ENCODE measurements around the gene ADARB2.

DNA sequence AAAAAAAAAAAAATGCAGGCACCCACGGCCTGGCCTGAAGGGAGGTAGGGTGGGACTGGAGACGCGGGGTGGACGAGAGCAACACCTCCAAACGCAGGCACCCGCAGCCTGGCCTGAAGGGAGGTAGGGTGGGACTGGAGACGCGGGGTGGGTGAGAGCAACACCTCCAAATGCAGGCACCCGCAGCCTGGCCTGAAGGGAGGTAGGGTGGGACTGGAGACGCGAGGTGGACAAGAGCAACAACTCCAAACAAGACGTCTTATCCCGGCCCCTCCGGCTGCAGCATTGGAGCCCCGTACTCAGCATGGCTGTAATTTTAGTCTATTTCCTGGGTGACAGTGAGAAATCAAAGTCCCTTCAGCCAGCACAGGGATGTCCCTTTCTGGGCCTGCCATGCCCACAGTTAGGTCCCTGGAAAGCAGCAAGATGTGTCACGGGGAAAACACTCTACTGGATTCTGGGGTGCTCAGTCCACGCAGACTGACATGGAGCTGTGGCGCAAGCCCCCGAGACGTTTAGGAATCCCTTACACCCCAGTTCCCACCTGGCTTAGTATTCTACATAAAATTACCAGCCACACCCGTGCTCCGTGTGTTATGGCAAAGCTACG is 561.3 kb downstream of the ADARB2 start:
- TF ChIP-seq EZH2 (IDR thresholded peaks at IDR 0.05; ENCODE audit: borderline replicate concordance), result no peak
- TF ChIP-seq, protein P1, sequence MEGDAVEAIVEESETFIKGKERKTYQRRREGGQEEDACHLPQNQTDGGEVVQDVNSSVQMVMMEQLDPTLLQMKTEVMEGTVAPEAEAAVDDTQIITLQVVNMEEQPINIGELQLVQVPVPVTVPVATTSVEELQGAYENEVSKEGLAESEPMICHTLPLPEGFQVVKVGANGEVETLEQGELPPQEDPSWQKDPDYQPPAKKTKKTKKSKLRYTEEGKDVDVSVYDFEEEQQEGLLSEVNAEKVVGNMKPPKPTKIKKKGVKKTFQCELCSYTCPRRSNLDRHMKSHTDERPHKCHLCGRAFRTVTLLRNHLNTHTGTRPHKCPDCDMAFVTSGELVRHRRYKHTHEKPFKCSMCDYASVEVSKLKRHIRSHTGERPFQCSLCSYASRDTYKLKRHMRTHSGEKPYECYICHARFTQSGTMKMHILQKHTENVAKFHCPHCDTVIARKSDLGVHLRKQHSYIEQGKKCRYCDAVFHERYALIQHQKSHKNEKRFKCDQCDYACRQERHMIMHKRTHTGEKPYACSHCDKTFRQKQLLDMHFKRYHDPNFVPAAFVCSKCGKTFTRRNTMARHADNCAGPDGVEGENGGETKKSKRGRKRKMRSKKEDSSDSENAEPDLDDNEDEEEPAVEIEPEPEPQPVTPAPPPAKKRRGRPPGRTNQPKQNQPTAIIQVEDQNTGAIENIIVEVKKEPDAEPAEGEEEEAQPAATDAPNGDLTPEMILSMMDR (IDR thresholded peaks at IDR 0.05; ENCODE audit: poor library complexity), result no peak

All from hepatocyte (in vitro differentiated cells).